ENCODE results near the gene PTPRD. TPM values are rescaled to one million over a fixed set of nuclear protein-coding genes. Genes with fewer than 3 reads are reported as not detected.

Gene PTPRD
- total and polyA plus RNA-seq, 2 of the 4 experiments (the other 2 are of a cell fraction): 0.07 to 0.18 TPM

- dilution Hi-C loops (cut with HindIII; ENCODE audit: low sequenced_read_pairs, unreplicated experiment): no loop called here
These were observed 1834.4 kb downstream of the PTPRD start for GRCh38 chr9:8778356-8778755.

More at GRCh38 chr9:8778356-8778755, 1834.4 kb downstream of the PTPRD start:
- Histone ChIP-seq H2AK9ac (replicated peaks; ENCODE audit: low read depth, low read length, poor library complexity) (no peak overlapping the region), H3K79me1 (ENCODE audit: low read depth in 1 of 2, low read length in 2 of 2) (no peaks in the 10 kb centered on the region), H3K9me1 (ENCODE audit: insufficient read depth, low read length) (no peaks in the 10 kb centered on the region), H2BK20ac (ENCODE audit: low read depth, low read length) (no peak overlapping the region), H2BK5ac (ENCODE audit: low read depth, low read length, poor library complexity, severe bottlenecking) (no peak overlapping the region), H3K27ac (ENCODE audit: insufficient read depth, low read length) (no peak overlapping the region), H3K36me3 (ENCODE audit: control insufficient read depth, insufficient read depth, low read length) (no peaks in the 10 kb centered on the region), H4K8ac (ENCODE audit: low read depth in 2 of 2, low read length in 2 of 2) (no peak overlapping the region), H2AK5ac (ENCODE audit: low read depth, low read length) (no peak overlapping the region), H3K4ac (ENCODE audit: low read depth, low read length) (no peak overlapping the region), H4K5ac (ENCODE audit: low read depth, low read length) (no peak overlapping the region), H4K91ac (ENCODE audit: insufficient read depth, low read depth, low read length) (no peak overlapping the region), H3K9ac (ENCODE audit: low read depth, low read length) (no peak overlapping the region), H2AFZ (replicated peaks; ENCODE audit: low read length, poor library complexity) (no peak overlapping the region), H3K14ac (replicated peaks; ENCODE audit: low read depth, low read length) (no peak overlapping the region), H3K56ac (ENCODE audit: extremely low read depth, insufficient read depth, low read length) (no peak overlapping the region), H3K9me3 (ENCODE audit: control insufficient read depth, insufficient read depth, low read length) (peaks cover 2% of the 10 kb centered on the region; the same call in 1 of the 2 replicates), H3K4me3 (ENCODE audit: insufficient read depth, low read depth, low read length) (no peak overlapping the region), H3K4me1 (ENCODE audit: control insufficient read depth, insufficient read depth, low read length) (no peaks in the 10 kb centered on the region), H3K18ac (ENCODE audit: low read depth, low read length) (no peak overlapping the region), H2BK15ac (ENCODE audit: low read depth, low read length) (no peak overlapping the region), H2BK120ac (ENCODE audit: low read depth, low read length) (no peak overlapping the region), H3K23ac (ENCODE audit: low read depth, low read length) (no peak overlapping the region), H4K20me1 (ENCODE audit: insufficient read depth, low read length) (no peaks in the 10 kb centered on the region), H3K27me3 (ENCODE audit: control insufficient read depth, insufficient read depth, low read length) (no peaks in the 10 kb centered on the region), H3K4me2 (ENCODE audit: low read depth, low read length) (no peak overlapping the region)
- in situ Hi-C loops (cut with MboI; ENCODE audit: low sequenced_read_pairs) (no loop called here), intact Hi-C loops (cut with micrococcal nuclease) (no loop called here)
- BruUV-seq (replicated peaks): no TSS peak
- 95% methylated on average over 4 of the region's 6 CpGs; no CpG with 5 or more reads in 1 of the 2 experiments for WGBS, 2 experiments (ENCODE audit: extremely low coverage in 2 of 2, insufficient read length in 1 of 2)
- ChIA-PET CTCF (no interaction called here), POLR2A (ENCODE audit: unreplicated experiment) (no interaction called here)
- TF ChIP-seq MAZ (IDR thresholded peaks at IDR 0.05; ENCODE audit: borderline replicate concordance, low read depth, low read length): no peak
- TF ChIP-seq NFE2L2 (IDR thresholded peaks at IDR 0.05; ENCODE audit: low read depth, low read length): no peak
- TF ChIP-seq RCOR1 (IDR thresholded peaks at IDR 0.05; ENCODE audit: insufficient replicate concordance, low read length): no peak
- TF ChIP-seq CHD1 (IDR thresholded peaks at IDR 0.05; ENCODE audit: low read depth, low read length): no peak
- TF ChIP-seq RFX5 (IDR thresholded peaks at IDR 0.05; ENCODE audit: low read depth, low read length): no peak
- no peak for TF ChIP-seq ELK1 (IDR thresholded peaks at IDR 0.05; ENCODE audit: borderline replicate concordance, low read depth, low read length)
- no peak for TF ChIP-seq MAFK (IDR thresholded peaks at IDR 0.05; ENCODE audit: low read depth, low read length)
- no peak for TF ChIP-seq MXI1 (IDR thresholded peaks at IDR 0.05; ENCODE audit: borderline replicate concordance, low read depth, low read length)
- TF ChIP-seq BHLHE40 (IDR thresholded peaks at IDR 0.05; ENCODE audit: low read depth, low read length): no peak
- no peak for TF ChIP-seq CEBPB (IDR thresholded peaks at IDR 0.05; ENCODE audit: low read depth, low read length)
- no peak for TF ChIP-seq RAD21 (IDR thresholded peaks at IDR 0.05; ENCODE audit: low read length)
- no peak for TF ChIP-seq SMC3 (IDR thresholded peaks at IDR 0.05; ENCODE audit: low read depth, low read length)
- TF ChIP-seq FOS (IDR thresholded peaks at IDR 0.05; ENCODE audit: low read depth, low read length): no peak
- TF ChIP-seq USF2 (IDR thresholded peaks at IDR 0.05; ENCODE audit: low read depth, low read length): no peak
- TF ChIP-seq POLR2A (IDR thresholded peaks at IDR 0.05; ENCODE audit: low read depth, low read length): no peak
- no peak for TF ChIP-seq CTCF (conservative IDR thresholded peaks at IDR 0.05; ENCODE audit: low read depth, low read length)
- no peak for ATAC-seq (ENCODE audit: low read depth)
- no peak for DNase-seq
